ENCODE results near the gene PIEZO1.

Gene PIEZO1

GRCh38 chr16:88787579-88788314 lies 2.7 kb upstream of the PIEZO1 start:
- TF ChIP-seq ZFX (IDR thresholded peaks at IDR 0.05) = no peak
- no peak for TF ChIP-seq CTCF (conservative IDR thresholded peaks at IDR 0.05)

GRCh38 chr16:88784856-88785105 lies 239 bp downstream of the PIEZO1 start:
- peak overlapping the region; percentile 79 for H3K27ac ChIP-seq
- peak; percentile 82 for TF ChIP-seq ZFX (IDR thresholded peaks at IDR 0.05)
- TF ChIP-seq CTCF (conservative IDR thresholded peaks at IDR 0.05) = no peak

More at GRCh38 chr16:88787579-88788314, 2.7 kb upstream of the PIEZO1 start:
- H3K27ac ChIP-seq = no peak overlapping the region

- no peak for TF ChIP-seq ZFX (IDR thresholded peaks at IDR 0.05)
- peak overlapping the region; percentile 79 for H3K27ac ChIP-seq
Observed at GRCh38 chr16:88784074-88784855, 755 bp downstream of the PIEZO1 start.

- TF ChIP-seq CTCF (conservative IDR thresholded peaks at IDR 0.05) (no peak), ZFX (IDR thresholded peaks at IDR 0.05) (no peak)
- H3K27ac ChIP-seq = peak overlapping the region; percentile 79
Observed at GRCh38 chr16:88783391-88784073, 1.5 kb downstream of the PIEZO1 start.

- TF ChIP-seq CTCF (conservative IDR thresholded peaks at IDR 0.05) (no peak), ZFX (IDR thresholded peaks at IDR 0.05) (no peak)
- H3K27ac ChIP-seq = peak overlapping the region; percentile 79
Observed at GRCh38 chr16:88782454-88783390, 2.3 kb downstream of the PIEZO1 start.

- H3K27ac ChIP-seq = no peak overlapping the region; the same call in 1 of the 2 replicates
- TF ChIP-seq CTCF (conservative IDR thresholded peaks at IDR 0.05) (no peak), ZFX (IDR thresholded peaks at IDR 0.05) (no peak)
Observed at GRCh38 chr16:88781140-88782077, 3.6 kb downstream of the PIEZO1 start.

Data from C4-2B (cell line).